GM19452 (cell line): Measurements from ENCODE around the gene AKAP13.
"Not testable (repeated sequence)": the region's sequence is repeated elsewhere in the genome, so short reads cannot be mapped to it uniquely, and the experiment has no call there.

Experiments used
- ATAC-seq: cut with Tn5 transposase; IDR thresholded peaks from one replicate; pipeline ENCODE4 v1.9.1; 2021; ENCODE audit not compliant: unreplicated experiment

Gene AKAP13

GRCh38 chr15:85470563-85471271 lies 90.3 kb downstream of the AKAP13 start:
- no peak for ATAC-seq

DNA sequence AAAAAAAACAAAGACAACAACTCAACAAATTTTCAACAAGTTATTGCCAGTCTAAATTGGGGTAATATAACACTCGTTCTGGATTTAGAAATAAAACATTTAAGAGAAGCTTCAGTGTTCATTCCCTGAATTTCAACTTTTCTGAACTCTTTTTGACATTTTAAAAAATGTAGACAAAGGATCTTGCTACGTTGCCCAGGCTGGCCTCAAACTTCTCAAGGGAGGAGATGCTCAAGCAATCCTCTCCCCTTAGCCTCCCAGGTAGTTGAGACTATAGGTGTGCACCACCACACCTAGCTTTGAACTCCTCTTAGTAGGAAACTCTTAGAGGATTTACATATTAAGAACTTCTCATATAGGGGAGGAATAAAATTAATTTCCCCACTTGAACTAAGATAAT lies 91.9 kb downstream of the AKAP13 start:
- no peak for ATAC-seq

- no peak for ATAC-seq
Observed at GRCh38 chr15:85473455-85473854, 93.1 kb downstream of the AKAP13 start.

DNA sequence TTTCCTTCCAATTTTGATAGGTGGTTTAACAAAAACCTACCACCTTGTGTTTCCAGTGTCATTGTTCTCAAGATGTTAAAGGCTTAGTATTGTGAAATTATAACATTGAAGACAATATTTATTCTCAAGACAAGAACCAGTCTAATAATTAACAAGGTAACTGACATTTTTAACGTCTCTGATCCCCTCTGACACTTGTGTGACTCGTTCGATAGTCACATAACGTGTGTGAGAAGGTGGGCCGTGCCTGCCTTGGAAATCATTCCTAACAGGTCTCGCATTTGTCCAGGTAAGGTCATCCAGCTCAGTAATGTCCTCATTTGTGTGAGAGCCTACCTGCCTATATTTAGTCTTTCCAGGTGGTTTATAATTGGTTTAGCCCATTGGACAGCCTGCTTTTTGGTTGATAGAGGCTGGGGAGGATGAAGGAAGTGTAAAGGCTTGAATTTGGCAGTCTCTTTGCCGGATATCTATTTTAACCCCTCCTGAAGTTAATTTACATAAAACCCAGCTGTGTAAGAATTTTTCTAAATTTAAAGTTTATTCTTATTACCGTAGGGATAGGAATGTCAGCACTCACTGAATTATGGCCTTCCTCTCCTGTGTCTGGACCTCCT lies 94.4 kb downstream of the AKAP13 start:
- ATAC-seq = peak; percentile 59

DNA sequence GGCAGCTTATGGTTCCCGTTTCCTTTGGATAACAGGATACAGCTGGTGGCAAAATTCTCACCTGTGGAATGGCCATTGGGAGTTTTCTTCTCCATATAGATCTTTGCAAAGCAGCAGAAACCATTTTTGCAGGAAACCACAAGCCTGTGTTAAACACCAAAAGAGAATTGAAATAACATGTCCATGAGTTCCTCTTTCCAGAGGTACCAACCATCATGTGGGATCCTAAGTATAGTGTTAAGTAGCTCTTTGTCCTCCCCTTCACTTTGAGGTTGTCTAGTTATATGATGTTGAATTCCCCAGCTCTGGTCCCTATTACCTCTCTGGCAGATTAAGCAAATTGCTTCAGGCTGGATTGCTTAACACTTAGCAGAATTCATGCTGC lies 94.9 kb downstream of the AKAP13 start:
- ATAC-seq = peak; percentile 56

DNA sequence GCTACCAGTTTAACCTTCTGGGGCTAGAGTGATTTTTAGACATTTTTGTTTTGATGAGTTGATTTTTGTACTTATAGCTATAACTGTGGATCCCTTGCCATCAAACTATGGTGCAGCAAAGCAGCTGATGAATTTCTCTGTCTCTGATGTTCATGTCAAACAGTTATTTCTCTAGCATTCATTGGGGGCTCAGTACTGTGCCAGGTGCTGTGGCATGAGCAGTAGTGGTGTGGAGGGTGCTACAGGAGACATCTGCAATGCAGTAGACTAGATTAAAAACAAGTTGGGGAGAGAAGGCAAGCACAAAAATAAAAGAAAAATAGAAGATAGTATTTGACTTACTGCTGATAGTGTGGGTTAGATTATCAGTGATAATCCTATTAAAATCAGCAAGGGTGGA lies 95.3 kb downstream of the AKAP13 start:
- ATAC-seq = peak; percentile 5

- no peak for ATAC-seq
Observed at GRCh38 chr15:85477061-85477460, 96.7 kb downstream of the AKAP13 start.

GRCh38 chr15:85477730-85478129 lies 97.3 kb downstream of the AKAP13 start:
- no peak for ATAC-seq

GRCh38 chr15:85479071-85479647 lies 98.8 kb downstream of the AKAP13 start:
- ATAC-seq = no peak

DNA sequence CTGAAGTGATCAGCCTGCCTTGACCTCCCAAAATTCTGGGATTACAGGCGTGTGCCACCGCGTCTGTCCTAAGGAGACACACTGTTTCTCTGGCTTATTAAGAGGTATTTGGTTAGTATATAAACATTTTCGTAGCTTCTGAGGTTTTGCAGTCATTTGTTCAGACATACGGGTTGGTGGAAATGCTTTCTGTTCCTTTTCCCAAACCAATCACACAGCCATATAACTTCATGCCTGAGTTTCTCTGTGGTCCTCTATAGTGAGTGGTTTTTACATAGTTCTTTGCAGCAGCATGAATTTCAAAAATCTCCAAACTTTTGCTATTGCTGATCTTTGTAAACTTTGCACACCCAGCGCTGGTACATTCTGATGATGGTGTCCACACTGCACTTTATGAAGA lies 100.5 kb downstream of the AKAP13 start:
- no peak for ATAC-seq

DNA sequence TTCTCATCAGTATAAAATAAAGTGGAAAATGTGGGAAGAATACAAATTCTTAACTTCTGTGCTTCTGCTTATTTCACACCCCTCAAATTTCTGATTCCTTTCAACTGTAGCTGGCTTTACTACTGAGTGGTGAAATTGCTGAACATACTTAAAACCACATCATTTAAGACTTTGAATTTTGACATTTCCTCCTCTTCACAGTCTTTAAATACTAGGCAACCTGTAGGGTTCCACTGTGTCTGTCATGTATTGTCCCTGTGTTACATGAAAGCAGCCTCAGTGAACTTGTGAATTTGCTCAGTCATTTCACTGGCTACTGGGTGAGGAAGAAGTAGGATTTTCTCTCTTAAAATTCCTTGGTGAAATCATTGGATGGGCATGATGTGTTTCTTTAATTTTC lies 101.1 kb downstream of the AKAP13 start:
- ATAC-seq = not testable (repeated sequence)

GRCh38 chr15:85482894-85483293 lies 102.5 kb downstream of the AKAP13 start:
- peak; percentile 53 for ATAC-seq

- ATAC-seq = not testable (repeated sequence)
Observed at GRCh38 chr15:85483955-85484354, 103.6 kb downstream of the AKAP13 start.

GRCh38 chr15:85484923-85485322 lies 104.5 kb downstream of the AKAP13 start:
- ATAC-seq = not testable (repeated sequence)

DNA sequence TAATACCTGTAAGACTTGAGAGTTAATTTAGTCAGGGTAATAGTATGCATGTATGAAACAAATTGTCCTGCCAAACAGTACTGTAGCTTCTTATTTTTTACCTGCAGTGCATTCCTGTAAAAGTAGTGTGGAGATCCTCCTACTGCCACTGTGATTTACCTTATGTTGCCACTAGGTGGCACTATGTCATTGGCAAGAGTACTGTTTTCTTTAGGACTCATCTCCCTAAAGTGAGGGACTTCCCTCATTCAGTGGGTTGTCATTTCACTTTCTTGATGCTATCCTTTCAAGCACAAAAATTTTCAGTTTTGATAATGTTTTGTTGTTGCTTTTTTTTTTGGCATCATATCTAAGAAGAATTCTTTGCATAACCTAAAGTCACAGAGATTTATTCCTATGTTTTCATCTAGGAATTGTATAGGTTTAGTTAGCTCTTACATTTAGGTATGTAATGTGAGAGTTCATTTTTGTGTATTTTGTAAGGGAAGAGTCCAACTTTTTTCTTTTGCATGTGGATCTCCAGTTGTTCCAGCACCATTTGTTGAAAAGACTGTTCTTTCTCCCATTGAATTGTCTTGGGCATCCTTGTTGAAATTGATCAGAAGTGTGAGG lies 105.7 kb downstream of the AKAP13 start:
- ATAC-seq = peak; percentile 43

DNA sequence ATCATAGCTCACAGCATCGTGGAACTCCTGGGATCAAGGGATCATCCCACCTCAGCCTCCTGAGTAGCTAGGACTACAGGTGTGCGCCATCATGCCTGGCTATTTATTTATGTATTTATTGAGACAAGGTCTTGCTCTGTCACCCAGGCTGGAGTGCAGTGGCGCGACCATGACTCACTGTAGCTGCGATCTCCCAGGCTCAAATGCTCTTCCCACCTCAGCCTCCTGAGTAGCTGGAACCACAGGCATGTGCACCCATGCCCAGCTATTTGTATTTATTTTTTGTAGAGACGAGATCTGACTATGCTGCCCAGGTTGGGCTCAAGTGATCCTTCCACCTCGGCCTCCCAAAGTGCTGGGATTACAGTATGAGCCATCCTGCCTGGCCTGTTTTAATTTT lies 107.4 kb downstream of the AKAP13 start:
- ATAC-seq = not testable (repeated sequence)

DNA sequence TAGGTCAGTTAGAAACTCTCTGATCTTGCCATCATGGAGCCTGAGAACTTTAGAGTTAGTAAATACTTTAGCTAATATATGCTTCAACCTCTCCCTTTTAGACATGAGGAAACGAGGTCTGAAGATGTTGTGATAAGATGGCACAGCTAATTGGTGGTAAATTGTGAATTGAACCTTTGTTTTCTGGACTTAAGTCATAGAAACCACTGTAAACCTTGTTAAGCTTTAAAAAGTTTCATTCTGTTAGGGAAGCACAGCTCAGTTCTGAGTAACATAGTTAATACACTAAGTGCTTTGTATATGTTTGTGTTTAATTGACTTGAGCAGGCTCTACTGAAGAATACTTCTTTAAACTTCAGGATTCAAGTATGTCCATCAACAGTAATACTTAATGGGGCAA lies 108.6 kb downstream of the AKAP13 start:
- no peak for ATAC-seq

DNA sequence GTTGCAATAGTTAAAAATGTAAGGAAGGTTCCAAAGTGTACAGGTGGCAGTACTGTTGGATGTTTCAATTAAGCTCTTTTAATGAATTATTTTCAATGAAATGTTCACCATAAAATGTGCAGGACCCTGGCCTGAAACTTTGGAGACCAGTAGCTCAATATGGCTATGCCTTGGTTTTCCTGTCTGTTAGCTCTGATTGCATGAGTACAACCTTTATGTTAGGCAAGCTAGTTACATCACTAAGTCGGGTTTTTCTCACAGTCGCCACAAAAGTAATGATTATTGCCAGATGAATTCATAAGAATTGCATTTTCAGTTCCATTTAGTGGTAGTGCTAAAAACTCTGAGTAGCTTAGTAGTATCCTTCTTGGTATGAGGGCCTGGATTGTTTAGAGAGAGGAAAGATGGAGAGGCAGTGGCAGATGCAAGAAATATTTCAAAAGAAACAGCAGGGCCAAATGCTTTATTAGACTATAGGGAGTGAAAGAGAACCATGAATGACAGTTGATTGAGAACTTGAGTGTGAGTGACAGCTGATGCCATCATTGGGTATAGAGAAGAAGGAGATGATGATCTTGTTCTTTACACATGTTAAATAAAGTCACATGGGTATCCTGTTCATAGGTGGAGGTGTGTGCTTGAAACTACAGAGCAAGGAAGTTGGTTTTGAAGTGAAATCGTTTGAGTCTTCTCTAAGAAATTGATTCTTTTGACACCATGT lies 109.5 kb downstream of the AKAP13 start:
- peak; percentile 51 for ATAC-seq

DNA sequence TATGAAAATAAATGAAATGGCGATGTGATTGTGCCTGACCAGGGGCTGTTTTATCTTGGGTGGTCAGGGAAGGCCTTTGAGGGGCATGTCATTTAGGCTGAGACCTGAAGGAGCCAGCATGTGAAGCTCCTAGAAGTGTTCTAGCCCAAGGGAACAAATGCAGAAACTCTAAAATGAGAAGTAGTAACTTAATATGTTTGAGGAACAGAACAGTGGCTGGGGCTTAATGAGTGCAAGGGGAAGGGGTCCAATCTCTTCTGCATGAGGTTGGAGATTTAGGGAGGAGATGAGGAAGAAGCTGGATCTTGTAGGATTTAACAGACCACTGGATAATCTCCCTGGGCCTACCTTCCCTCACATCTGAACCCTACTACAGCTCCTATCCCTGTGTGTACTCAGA lies 110.5 kb downstream of the AKAP13 start:
- no peak for ATAC-seq

GRCh38 chr15:85491691-85492090 lies 111.3 kb downstream of the AKAP13 start:
- ATAC-seq = no peak

- ATAC-seq = no peak
Observed at GRCh38 chr15:85492406-85492805, 112.0 kb downstream of the AKAP13 start.
